ENCODE data around the gene ICA1.

- no peak for TF ChIP-seq CTCF (IDR thresholded peaks at IDR 0.05; ENCODE audit: extremely low read depth in 1 of 2, insufficient read depth in 1 of 2, low read depth in 1 of 2, low read length in 2 of 2)
- no peak for TF ChIP-seq MAX (IDR thresholded peaks at IDR 0.05; ENCODE audit: insufficient read depth, insufficient read length)
- TF ChIP-seq POLR2AphosphoS5 (IDR thresholded peaks at IDR 0.05; ENCODE audit: insufficient read depth, low read depth, low read length) = no peak
- no peak for TF ChIP-seq EZH2 (IDR thresholded peaks at IDR 0.05; ENCODE audit: borderline replicate concordance, low read depth, low read length, severe bottlenecking)
- peak; percentile 32 for TF ChIP-seq JUN (IDR thresholded peaks at IDR 0.05; ENCODE audit: borderline replicate concordance, insufficient read depth, insufficient read length, low read depth)
- no peak for TF ChIP-seq POLR2A (IDR thresholded peaks at IDR 0.05; ENCODE audit: low read depth, low read length)
Observed at GRCh38 chr7:8258166-8258565, 3.8 kb downstream of the ICA1 start.

All from endothelial cell of umbilical vein (primary cell).